ENCODE results near the gene NEK6.

Gene NEK6

GRCh38 chr9:124358631-124359030, 100.9 kb downstream of the NEK6 start:
- no peak for DNase-seq

GRCh38 chr9:124359426-124359825, 101.7 kb downstream of the NEK6 start:
- DNase-seq: no peak

DNA sequence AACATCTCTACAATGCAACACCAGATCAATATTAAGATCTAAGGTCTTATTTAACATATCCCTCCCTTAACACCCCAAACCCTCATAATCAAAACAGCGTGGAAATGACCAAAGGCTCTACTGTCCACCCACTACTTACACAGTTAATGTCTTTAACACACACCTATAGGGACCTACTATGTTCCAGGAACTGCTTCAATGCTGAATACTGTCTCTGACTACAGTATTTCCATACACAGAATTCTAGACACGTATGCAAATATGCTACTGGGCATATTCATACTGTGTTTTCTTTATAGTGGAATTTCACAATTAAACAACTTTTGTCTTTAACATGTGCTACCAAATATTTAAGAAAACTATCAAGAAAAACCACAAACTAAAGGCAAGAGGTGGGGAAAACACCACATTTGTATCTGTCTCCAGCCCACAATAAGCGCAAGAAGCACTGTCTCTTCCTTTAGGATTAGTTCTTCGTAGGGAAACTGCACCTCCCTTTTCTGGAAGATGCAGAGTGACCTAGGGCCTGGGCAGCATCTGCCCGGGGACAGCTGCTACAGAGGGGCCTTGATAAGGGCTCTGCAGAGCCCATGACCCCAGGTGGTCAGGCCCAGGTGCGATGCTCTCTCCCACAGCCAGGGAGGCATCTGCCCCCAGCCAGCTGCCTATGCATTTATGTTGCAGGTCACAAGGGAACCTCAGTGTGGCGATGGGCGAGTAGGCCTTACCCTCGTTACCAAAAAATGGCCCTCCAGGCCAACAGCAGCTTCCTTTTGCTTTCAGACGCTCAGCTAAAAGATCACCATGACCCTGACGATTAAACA, 102.3 kb downstream of the NEK6 start:
- no peak for DNase-seq

- no peak for DNase-seq
Observed at GRCh38 chr9:124361128-124361527, 103.4 kb downstream of the NEK6 start.

DNA sequence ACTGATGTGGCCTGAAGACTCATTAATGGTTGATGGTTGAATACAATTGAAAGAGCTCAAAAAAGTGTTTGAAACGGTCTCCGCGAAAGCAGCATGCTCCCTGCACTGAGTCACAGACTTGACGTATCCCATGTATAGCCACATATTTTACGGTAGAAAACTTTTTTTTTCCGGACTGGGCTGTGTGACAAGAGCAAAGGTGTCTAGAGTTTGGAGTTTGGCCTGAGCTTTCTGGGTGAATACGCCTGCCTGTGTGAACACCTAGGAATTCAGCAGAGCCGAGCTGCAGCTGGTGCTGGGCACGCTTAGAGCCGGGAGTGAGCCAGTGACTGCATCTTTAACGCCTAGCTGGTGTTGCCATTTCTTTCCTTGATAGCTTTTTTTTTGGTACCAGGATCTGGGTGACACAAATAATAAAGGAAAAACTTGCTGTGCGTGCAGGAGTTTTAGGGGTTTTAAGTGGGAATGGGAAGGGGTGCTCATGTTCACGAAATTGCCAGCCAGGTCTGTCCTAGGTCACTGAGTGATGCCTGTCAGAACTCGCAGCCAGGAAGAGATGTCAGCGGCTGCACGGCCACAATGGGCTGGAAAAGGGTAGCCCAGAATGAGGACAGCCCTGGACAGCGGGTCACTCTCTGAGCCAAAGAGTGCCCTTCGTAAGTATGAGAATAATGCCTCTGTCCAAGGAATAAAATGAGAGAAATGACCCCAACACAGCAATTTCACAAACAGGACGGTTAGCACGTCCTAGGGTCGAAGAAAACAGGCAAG, 105.8 kb downstream of the NEK6 start:
- no peak for DNase-seq

GRCh38 chr9:124364141-124364540, 106.4 kb downstream of the NEK6 start:
- DNase-seq: no peak

DNA sequence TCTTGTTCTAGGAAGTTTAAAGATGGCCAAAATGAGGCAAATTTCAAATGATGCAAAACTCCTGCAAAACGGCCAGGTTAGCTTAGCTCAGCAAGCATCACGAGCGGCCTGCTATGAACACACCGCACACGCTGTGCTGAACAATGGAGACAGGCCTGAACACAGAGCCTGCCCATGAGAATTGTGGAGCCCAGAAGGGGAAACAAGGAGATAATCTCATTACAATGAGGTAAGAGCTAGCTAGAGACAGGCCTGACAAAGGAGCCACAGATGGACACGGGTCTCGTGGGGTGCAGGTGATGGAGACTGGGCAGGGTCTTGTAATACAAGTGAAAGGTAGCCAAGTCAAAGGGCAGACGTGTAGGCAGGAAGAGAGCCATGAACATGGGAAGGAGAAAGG, 107.3 kb downstream of the NEK6 start:
- no peak for DNase-seq

DNA sequence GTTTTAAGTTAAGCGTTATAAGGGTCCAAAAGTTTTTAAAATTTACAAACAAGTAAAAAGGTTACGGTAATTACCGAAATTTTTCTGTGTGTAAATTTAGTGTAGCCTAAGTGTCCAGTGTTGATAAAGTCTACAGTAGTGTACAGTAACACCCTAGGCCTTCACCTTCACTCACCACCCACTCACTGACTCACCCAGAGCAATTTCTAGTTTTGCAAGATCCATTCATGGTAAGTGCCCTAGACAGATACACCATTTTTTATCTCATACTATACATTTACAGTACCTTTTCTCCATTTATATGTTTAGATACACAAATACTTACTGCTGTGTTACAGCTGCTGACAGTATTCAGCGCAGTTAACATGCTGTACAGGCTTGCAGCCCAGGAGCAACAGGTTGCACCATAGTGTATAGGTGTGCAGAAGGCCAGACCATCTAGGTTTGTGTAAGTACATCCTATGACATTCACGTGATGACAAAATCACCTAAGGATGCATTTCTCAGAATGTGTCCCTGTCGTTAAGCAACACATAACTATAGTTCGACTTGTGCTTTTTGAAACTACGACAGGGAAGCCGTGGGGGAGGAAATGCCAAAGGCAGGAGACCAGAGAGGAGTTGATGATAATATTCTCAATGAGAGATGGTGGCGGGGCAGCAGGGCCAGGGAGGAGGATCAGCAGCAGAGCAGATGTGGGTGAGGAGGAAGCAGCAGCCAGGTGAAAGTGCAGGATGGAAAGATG, 108.9 kb downstream of the NEK6 start:
- DNase-seq: no peak

- no peak for DNase-seq
Observed at GRCh38 chr9:124368692-124369091, 110.9 kb downstream of the NEK6 start.

- no peak for DNase-seq
Observed at GRCh38 chr9:124369231-124369797, 111.6 kb downstream of the NEK6 start.

DNA sequence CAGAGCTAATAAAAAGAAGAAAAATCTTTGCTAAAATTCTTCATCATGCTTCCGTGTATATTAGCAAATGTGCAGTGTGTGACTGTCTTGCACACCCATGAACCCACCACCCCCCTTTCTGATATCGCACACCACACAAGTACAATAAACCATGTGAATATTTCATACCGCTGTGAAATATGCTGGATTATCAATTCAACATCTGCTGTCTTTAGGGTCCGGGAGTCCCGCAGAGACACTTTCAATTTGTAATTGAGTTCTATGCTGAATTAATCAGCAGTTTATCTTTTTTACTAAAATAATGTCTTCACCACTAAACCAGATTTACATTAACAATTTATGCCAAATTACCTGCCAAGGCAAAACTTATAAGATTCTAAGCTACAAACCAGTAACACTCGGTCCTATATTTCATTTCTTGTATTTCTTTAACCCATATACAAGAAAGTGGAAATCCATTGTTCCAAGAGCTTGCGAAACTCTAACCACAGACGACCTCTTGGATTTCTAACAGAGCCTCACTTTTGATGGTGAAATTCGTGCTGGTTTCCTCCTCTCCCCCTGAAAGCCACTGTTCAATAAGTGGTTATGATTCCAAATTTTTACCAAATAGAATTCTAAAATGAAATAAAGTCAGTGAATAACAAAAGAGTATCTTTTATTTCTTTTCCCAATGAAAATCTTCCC, 113.3 kb downstream of the NEK6 start:
- no peak for DNase-seq

DNA sequence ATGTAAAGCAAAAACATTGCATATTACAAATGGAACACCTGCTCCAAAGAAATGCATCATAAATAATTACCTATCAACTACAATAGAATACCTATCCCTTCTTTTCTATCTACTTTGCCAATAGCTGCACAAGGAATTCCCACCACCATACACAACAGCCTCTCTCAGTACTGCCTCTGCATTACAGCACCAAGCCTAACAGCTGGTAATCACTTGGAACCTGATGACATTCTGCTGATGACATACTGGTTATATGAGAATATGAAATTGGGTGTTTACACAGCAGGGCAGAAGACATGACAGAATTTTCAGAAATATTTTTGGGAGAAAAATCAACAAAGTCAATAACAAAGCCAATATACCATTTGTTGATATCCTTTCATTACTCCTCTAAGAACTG, 114.3 kb downstream of the NEK6 start:
- no peak for DNase-seq

- no peak for DNase-seq
Observed at GRCh38 chr9:124373386-124373785, 115.6 kb downstream of the NEK6 start.

- no peak for DNase-seq
Observed at GRCh38 chr9:124373851-124374250, 116.1 kb downstream of the NEK6 start.

DNA sequence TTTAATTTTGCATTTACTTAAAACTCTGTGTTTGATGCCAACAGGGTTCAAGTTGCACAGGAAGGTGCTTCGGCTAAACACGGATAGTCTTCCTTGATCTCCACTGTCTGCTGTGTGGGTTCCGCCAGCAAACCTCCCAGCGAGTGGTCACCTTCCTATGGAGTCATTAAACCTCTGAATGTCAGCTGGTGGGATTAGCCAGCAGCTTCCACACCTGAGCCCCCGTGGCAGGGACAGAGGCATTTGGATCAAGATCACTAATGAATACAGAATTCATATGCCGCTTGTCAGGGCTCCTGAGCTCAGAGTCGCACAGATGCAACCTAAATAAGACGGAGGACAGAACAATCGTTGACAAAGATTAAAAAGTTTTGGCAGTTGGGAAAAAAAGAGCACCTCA, 118.0 kb downstream of the NEK6 start:
- DNase-seq: no peak

- no peak for DNase-seq
Observed at GRCh38 chr9:124376329-124376728, 118.6 kb downstream of the NEK6 start.

GRCh38 chr9:124377551-124378406, 120.0 kb downstream of the NEK6 start:
- no peak for DNase-seq

DNA sequence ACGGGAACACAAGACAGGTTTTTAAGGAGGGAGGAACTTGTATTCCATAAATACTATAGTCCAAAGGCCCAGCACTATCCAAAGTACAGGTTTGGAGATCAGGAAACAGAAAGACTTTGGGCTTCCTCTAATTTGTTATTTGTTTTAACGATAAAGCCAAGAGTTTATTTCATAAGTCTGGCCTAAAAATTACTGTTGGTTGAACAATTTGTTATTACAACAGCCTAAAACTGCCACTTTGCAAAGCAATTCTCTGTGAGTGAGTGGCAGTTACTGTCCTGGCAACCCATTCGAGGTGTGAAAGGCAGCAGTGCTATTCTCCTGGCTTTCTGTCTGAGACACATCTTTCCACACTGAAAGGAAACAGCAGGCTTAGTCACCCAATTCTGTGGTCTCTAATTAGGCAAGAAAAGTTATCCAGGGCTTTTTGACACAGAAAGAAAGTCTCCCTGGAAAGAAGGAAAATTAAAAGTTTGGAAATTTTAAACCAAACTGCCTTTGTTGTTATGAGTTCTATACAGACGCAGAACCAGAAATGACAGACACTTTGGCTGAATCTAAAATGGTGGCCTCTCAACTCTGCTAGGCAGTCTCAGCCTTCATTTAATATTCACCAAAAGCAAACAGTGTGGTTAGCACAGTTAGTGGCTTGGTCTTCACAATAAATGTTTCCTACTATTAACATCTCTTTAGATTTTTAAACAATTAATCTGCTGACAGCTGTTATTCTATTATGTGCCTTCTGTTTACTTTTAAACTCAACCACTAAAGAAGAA, 123.6 kb downstream of the NEK6 start:
- DNase-seq: no peak

- no peak for DNase-seq
Observed at GRCh38 chr9:124384210-124384609, 126.5 kb downstream of the NEK6 start.

- no peak for DNase-seq
Observed at GRCh38 chr9:124384846-124385245, 127.1 kb downstream of the NEK6 start.

DNA sequence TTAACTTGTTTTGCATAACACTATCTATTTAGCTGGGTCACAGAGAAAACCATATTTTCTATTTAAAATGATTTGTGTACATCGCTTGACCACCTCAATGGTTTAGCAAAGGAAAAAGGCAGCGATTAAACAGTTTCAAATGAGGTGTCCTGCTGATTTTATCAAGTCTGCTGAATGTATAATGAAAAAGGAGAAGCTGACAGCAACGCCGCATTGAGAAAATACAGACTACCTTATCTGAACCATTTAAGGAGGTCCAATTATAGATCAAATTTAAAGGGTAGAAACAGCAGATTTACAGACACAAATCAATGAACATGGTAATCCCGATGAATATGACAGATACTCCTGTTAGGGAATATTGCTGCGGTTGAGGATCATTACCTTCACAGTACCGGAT, 127.9 kb downstream of the NEK6 start:
- DNase-seq: no peak

Data from NCI-H2081 treated with DMSO at 0.1 percent for 48 hours (cell line).